HG02938 (cell line): ENCODE measurements around the gene LYSMD4.
A peak's percentile ranks its signal among the peaks of the same experiment; 100 is the strongest.
"Not testable (repeated sequence)": the region's sequence is repeated elsewhere in the genome, so short reads cannot be mapped to it uniquely, and the experiment has no call there.

Experiments used
- ATAC-seq: cut with Tn5 transposase; IDR thresholded peaks from one replicate; pipeline ENCODE4 v1.9.1; 2021; ENCODE audit warnings: mild to moderate bottlenecking, moderate library complexity; ENCODE audit not compliant: unreplicated experiment

LYSMD4 gene

DNA sequence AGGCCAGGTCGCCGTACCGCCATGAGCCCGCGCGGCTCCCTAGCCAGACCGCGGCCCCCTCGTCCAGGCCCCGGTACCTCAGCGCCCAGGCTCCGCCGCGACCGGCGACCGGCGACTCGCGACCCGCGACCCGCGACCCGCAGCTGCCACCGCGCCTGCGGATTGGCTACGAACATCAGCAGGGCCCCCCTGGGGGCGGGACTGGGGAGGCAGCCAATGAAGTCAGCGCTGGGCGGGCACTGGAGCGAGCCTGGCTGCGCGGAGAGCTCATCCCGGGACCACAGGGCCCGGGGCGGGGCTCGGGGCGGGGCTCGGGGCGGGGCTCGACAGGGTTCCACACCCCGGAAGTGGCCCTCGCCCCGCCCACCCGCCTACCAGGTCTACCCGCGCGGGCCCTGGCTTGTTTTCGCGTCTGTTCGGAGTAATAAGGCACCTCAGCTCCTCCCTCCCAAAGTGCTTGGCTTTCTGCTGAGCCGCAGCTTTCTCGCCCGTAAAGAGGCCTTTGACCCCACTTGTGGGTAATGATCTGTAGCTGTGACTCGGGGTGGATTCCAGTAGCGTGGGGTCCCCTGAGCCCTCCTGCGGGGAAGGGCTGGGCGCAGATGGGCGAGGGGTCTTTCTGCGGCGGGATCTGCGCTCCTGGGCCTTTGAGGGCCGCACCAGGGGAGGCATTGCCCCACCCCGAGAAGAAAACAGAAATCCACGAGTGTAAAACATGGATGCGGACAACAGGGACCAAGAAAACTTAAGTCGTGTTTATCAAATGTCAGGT lies at the start of gene LYSMD4:
TSS of gene LYSMD4 (minus strand) at position 170 of the 772 bp plus-strand sequence. CDS start 1,438 bp downstream, outside the sequence.
- ATAC-seq = peak; percentile 98

DNA sequence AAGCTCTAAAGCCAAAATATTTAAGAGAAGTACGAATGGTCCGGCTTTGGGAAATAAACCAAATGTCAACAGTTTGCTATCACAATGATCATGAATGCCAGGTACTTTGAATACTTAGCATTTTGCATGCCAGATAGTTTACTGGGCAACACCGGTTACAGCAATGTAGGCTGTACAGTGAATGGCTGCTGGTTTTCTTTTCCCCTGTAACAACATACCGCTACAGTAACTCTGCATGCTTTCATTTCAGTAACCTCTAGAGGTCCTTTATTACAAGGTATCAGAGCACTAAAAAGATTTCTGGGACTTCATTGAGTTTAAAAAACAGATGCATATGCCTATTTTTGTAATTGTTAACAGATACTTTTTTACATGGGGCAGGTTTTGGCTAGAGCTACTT lies 48.8 kb upstream of the LYSMD4 start:
- ATAC-seq = not testable (repeated sequence)

- no peak for ATAC-seq
Observed at GRCh38 chr15:99777144-99777543, 43.9 kb upstream of the LYSMD4 start.

DNA sequence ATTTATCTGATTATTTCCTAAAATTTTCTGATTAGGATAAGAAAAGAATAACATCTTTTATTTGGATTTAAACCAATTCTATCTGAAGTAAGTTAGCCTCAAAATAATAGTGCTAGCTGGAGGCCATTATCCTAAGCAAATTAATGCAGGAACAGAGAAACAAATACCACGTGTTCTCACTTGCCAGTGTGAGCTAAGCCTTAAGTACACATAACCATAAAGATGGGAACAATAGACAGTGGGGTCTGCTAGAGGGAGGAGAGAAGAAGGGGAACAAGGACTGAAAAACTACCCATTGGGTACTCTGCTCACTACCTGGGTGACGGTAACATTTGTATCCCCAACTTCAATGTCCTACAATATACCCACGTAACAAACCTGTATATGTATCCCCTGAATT lies 31.3 kb upstream of the LYSMD4 start:
- no peak for ATAC-seq

DNA sequence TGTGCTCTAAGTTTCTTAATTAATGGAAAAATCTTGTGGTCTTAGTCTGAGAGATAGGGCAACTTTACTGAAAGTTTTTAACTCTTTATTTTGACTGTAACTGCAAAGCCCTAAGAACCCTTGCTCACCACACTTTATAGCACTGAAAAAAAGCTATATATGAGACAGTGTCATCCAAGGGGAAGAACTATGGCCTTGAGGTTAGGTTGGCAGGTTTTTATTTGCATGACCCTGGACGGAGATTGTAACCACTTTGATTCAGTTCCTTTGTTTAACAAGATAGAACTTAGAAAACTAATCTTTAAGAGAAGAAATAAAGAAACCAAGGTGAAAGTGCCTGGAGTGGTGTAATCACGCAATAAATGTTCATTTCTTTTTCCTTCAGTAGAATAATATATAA lies 30.6 kb upstream of the LYSMD4 start:
- no peak for ATAC-seq

GRCh38 chr15:99762288-99762687 lies 29.1 kb upstream of the LYSMD4 start:
- ATAC-seq = no peak

DNA sequence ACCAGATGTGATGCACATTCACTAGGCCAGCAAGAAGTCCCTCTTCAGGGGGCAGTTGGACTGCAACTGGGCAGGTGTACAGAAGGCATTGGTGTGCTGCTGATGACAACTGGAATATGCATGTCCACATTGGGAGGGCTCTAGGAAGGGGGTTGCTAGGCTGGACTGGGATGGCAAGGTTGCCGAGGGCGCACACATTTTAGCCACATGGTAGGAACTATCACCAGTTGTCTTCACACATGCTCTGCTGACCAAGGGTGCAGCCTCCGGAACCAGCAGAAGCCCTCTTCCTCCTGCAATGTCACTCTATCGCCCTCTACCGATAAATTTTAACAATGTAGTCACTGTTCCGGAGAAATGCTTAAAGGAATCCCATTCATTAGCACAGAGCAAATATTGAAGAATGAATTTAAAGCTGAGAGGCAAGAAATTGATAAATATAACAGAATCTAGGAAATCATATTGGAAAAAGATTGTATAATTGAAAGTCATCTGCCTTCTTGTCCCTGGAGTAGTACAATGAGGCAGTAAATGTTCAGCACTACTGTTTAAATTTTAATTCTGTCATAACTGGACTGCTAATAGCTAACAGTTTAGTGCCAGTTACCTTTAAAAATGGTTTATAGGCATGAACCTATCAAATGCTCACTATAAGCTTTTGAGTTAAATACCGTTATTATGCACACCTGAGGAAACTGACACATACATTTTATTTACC lies 22.6 kb upstream of the LYSMD4 start:
- peak; percentile 88 for ATAC-seq

DNA sequence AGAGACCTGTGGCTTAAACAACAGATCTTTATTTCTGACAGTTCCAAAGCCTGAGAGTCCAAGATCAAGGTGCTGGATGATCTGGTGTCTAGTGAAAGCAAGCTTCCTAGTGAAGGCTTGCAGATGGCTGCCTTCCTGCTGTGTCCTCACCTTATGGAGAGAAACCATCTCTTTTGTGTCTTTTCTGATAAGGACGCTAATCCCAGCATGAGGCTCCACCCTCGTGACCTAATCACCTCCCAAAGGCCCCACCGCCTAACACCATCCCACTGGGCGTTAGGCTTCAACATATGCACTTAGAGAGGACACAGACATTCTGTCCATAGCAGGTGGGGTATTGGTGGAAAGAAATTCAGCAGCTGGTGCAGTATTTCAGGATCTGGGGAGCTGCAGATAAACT lies 19.8 kb upstream of the LYSMD4 start:
- no peak for ATAC-seq

DNA sequence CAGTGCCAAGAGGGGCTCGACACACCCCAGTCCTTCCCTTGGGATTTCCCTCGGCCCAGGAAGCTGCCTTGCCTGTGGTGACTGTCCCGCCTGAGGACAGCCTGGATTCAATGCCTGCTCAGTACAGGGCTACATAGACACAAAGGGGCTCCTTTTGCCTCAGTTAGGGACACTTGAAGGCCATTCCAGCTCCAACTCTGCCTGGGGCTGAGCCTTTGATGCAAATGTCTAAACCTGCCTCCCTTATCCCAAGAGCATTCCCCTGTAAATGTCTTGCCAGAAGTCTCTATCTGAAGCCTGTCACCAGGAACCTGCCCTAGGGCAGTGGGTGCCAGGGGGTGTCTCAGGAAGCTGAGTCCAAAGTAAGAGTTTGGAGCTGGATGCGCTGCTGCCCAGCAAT lies 19.3 kb upstream of the LYSMD4 start:
- ATAC-seq = no peak

- ATAC-seq = not testable (repeated sequence)
Observed at GRCh38 chr15:99750326-99750725, 17.1 kb upstream of the LYSMD4 start.

GRCh38 chr15:99749386-99749785 lies 16.1 kb upstream of the LYSMD4 start:
- no peak for ATAC-seq

- ATAC-seq = no peak
Observed at GRCh38 chr15:99745370-99746086, 12.3 kb upstream of the LYSMD4 start.

DNA sequence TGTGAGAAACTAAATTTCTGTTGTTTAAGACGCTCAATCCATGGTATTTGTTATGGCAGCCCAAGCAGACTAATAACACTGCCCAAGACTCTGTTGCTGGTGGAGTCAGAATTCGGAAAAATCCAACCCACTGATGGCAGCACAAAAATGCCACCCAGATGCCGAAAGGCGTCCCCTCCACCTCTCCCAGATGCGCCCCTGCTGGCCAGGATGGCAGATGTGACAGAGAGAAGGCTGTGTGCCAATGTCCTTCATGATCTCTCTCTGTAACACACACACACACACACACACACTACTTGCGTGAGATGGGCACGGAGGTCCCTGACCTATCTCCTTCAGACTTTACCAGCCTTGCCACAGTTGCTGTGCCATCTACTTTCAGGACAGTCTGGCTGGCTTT lies 10.9 kb upstream of the LYSMD4 start:
- ATAC-seq = no peak

- ATAC-seq = no peak
Observed at GRCh38 chr15:99741835-99742234, 8.6 kb upstream of the LYSMD4 start.

DNA sequence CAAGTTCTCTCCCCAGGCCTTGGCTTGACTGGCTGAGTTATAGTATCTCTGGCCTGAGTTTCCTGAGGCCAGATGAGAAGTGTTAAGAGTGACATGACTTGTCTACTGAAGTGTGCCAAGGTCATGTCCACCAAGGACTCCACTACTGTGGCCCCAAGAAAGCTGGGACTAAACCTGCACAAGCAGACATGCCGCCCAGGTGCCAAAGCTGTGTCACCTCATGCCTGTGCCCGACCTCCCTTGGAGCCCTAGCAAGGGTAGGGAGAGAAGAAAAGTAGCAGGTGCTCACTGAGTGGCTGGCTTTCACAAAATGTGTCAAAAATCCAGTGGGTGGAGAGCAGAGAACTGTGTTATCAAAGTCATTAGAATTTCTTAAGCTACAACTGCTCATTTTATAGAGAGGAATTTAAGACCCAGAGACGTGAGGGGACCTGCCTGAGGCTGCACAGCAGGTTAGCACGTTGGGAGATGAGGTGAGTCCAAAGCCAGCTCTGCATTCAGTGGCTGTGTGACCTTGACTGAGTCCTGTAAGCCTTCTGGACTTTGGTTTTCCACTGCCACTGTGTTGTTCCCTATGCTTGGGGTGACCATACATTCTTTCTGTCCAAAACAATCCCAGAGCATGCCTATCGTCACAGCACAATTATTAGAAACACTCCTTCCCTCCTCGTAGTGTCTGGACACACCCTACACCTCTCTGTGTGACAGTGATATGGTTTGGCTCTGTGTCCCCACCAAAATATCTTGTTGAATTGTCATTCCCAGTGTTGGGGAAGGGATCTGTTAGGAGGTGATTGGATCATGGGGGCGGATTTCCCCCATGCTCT lies 5.0 kb upstream of the LYSMD4 start:
- ATAC-seq = no peak

DNA sequence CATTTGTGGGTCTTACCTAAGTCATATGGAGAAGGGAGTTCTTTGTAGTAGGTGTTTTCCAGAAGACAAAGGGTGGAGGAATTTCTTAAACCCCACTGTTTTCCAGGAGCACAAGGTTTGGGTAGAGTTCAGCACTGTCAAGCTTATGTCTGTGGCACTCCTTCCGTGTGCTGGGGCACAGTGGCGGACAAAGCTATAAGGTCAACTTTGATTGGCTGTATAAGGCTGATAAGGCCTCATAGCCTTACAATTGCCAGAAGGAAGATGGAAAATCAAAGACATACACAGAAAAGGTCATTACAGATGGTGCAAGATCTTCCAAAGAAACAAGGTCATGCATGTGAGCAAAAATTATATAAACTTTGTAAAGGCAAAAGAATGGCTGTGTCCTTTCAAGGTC lies 3.5 kb upstream of the LYSMD4 start:
- ATAC-seq = no peak

GRCh38 chr15:99735868-99736267 lies 2.6 kb upstream of the LYSMD4 start:
- ATAC-seq = no peak

GRCh38 chr15:99734575-99734974 lies 1.3 kb upstream of the LYSMD4 start:
- no peak for ATAC-seq

- ATAC-seq = not testable (repeated sequence)
Observed at GRCh38 chr15:99734040-99734291, 729 bp upstream of the LYSMD4 start.

GRCh38 chr15:99732751-99733267 lies 428 bp downstream of the LYSMD4 start:
- peak; percentile 23 for ATAC-seq
